PC-9 (cell line): Measurements from ENCODE around the gene CNTN1. TPM values are rescaled to one million over a fixed set of nuclear protein-coding genes. Genes with fewer than 3 reads are reported as not detected.

Experiments used
- BruUV-seq: library from RNA; stranded (reverse); fragments of 400-500 nt; replicated peaks from 2 replicates; lab custom pipeline; 2021; lab: Mats Ljungman, UMichigan
- CTCF ChIA-PET: fragments of 300-600 bp; sonication (Branson Sonifier 250); formaldehyde crosslinking; loops from one replicate; lab custom pipeline; 2022; ENCODE audit warnings: antibody characterized with exemption; lab: Charles Lee
- POLR2A ChIA-PET: fragments of 300-600 bp; sonication (Branson Sonifier 250); formaldehyde crosslinking; loops from one replicate; lab custom pipeline; 2022; ENCODE audit warnings: antibody characterized with exemption; ENCODE audit not compliant: unreplicated experiment; lab: Charles Lee
- DNase-seq, 2 experiments: peaks; one replicate each; pipeline versions ENCODE4 v3.0.0 to v3.0.0-alpha.2; 2015 to 2022; ENCODE audit warnings: mixed read lengths in 1 of 2
- H2AFZ ChIP-seq: fragments of 200-600 bp; sonication (generic); 2 replicates; pipeline ENCODE4 v1.8.1; 2017; ENCODE audit warnings: antibody characterized with exemption
- H3F3A ChIP-seq: fragments of 200-600 bp; sonication (generic); 2 replicates; pipeline ENCODE4 v1.8.1; 2017; ENCODE audit warnings: antibody characterized with exemption, mild to moderate bottlenecking, low read depth; ENCODE audit not compliant: insufficient read depth
- H3K27ac ChIP-seq: fragments of 200-600 bp; sonication (generic); 2 replicates; pipeline ENCODE4 v1.6.1; 2016; ENCODE audit warnings: mixed run types
- H3K27me3 ChIP-seq: fragments of 200-600 bp; sonication (generic); 2 replicates; pipeline ENCODE4 v1.6.1; 2016; ENCODE audit warnings: low read depth, mixed run types; ENCODE audit not compliant: insufficient read depth
- H3K36me3 ChIP-seq: fragments of 200-600 bp; sonication (generic); 2 replicates; pipeline ENCODE4 v1.6.1; 2016; ENCODE audit warnings: low read depth, mixed run types
- H3K4me1 ChIP-seq: fragments of 200-600 bp; sonication (generic); replicated peaks from 2 replicates; pipeline ENCODE4 v1.6.1; 2016; ENCODE audit warnings: mixed run types; ENCODE audit not compliant: insufficient read depth
- H3K4me2 ChIP-seq: fragments of 200-600 bp; sonication (generic); 2 replicates; pipeline ENCODE4 v1.6.1; 2017; ENCODE audit warnings: mixed run types
- H3K4me3 ChIP-seq: fragments of 200-600 bp; sonication (generic); 2 replicates; pipeline ENCODE4 v1.6.1; 2016; ENCODE audit warnings: mixed run types
- H3K79me2 ChIP-seq: fragments of 200-600 bp; sonication (generic); 2 replicates; pipeline ENCODE4 v1.6.1; 2017; ENCODE audit warnings: low read depth, mixed run types
- H3K9me2 ChIP-seq: fragments of 200-600 bp; sonication (generic); 2 replicates; pipeline ENCODE4 v1.8.1; 2017; ENCODE audit warnings: mild to moderate bottlenecking; ENCODE audit not compliant: insufficient read depth
- H3K9me3 ChIP-seq: fragments of 200-600 bp; sonication (generic); 2 replicates; pipeline ENCODE4 v1.8.1; 2016; ENCODE audit warnings: low read depth; ENCODE audit not compliant: insufficient read depth
- H4K20me1 ChIP-seq: fragments of 200-600 bp; sonication (generic); 2 replicates; pipeline ENCODE4 v1.8.1; 2017; ENCODE audit not compliant: insufficient read depth
- CTCF ChIP-seq: fragments of 200-600 bp; sonication (generic); conservative IDR thresholded peaks from 2 replicates; pipeline ENCODE4 v1.6.1; 2017; ENCODE audit warnings: mixed run types, antibody characterized with exemption, mild to moderate bottlenecking, moderate library complexity
- EZH2 ChIP-seq: fragments of 200-600 bp; sonication (generic); IDR thresholded peaks from 2 replicates; pipeline ENCODE4 v1.8.0; 2017; ENCODE audit warnings: antibody characterized with exemption, low read depth
- intact Hi-C: fragments of 100-400 bp; cut with micrococcal nuclease; formaldehyde crosslinking; loops from one replicate; pipeline ENCODE4 v1.10.0; 2022; ENCODE audit not compliant: unreplicated experiment
- total RNA-seq: library from RNA; stranded (reverse); gene quantifications from 2 replicates; pipeline ENCODE4 v1.2.3, GENCODE V29; 2021

CNTN1 gene
- total RNA-seq, 1 experiment from 2014 or later, result 0.37 TPM

- no peaks in the 10 kb centered on the region for H3K4me1 ChIP-seq
- intact Hi-C loops, result no loop called here
- H3K27ac ChIP-seq, result no peak overlapping the region
- no peaks in the 10 kb centered on the region for H3K36me3 ChIP-seq
- H3K79me2 ChIP-seq, result no peaks in the 10 kb centered on the region
- no peaks in the 10 kb centered on the region for H3F3A ChIP-seq
- ChIA-PET CTCF (no interaction called here), POLR2A (no interaction called here)
- no peaks in the 10 kb centered on the region for H3K9me2 ChIP-seq
- H3K4me2 ChIP-seq, result no peak overlapping the region
- DNase-seq, result no peak
- no peak overlapping the region for H3K4me3 ChIP-seq
- H3K27me3 ChIP-seq, result no peaks in the 10 kb centered on the region
- no peaks in the 10 kb centered on the region for H4K20me1 ChIP-seq
- TF ChIP-seq EZH2 (no peak), CTCF (no peak)
- no TSS peak for BruUV-seq
- no peaks in the 10 kb centered on the region for H3K9me3 ChIP-seq
- no peak overlapping the region for H2AFZ ChIP-seq
Observed at GRCh38 chr12:41013881-41014642, 321.8 kb downstream of the CNTN1 start.

- no peak for DNase-seq
- H3K4me2 ChIP-seq, result no peak overlapping the region
Observed at GRCh38 chr12:41014643-41015020, 322.4 kb downstream of the CNTN1 start.

GRCh38 chr12:41018010-41018409, 325.8 kb downstream of the CNTN1 start:
- Histone ChIP-seq H3K4me3 (no peak overlapping the region), H3K4me1 (no peaks in the 10 kb centered on the region), H3K9me3 (no peaks in the 10 kb centered on the region), H3K79me2 (no peaks in the 10 kb centered on the region), H2AFZ (no peak overlapping the region), H3K9me2 (no peaks in the 10 kb centered on the region), H3K36me3 (no peaks in the 10 kb centered on the region), H3K4me2 (no peak overlapping the region), H3K27me3 (no peaks in the 10 kb centered on the region), H3F3A (no peaks in the 10 kb centered on the region), H3K27ac (no peak overlapping the region), H4K20me1 (no peaks in the 10 kb centered on the region)
- ChIA-PET CTCF (no interaction called here), POLR2A (no interaction called here)
- DNase-seq, result no peak
- intact Hi-C loops, result no loop called here
- no peak for TF ChIP-seq EZH2
- TF ChIP-seq CTCF, result no peak
- no TSS peak for BruUV-seq

More at GRCh38 chr12:41014643-41015020, 322.4 kb downstream of the CNTN1 start:
- H3K79me2 ChIP-seq, result no peaks in the 10 kb centered on the region
- POLR2A ChIA-PET, result no interaction called here
- no peak for TF ChIP-seq CTCF
- no peak for TF ChIP-seq EZH2
- no peaks in the 10 kb centered on the region for H3K36me3 ChIP-seq
- no peaks in the 10 kb centered on the region for H3K27me3 ChIP-seq
- BruUV-seq, result no TSS peak
- no peaks in the 10 kb centered on the region for H4K20me1 ChIP-seq
- no peak overlapping the region for H2AFZ ChIP-seq
- CTCF ChIA-PET, result no interaction called here
- no peaks in the 10 kb centered on the region for H3K4me1 ChIP-seq
- H3K27ac ChIP-seq, result no peak overlapping the region
- no peaks in the 10 kb centered on the region for H3K9me2 ChIP-seq
- H3F3A ChIP-seq, result no peaks in the 10 kb centered on the region
- H3K4me3 ChIP-seq, result no peak overlapping the region
- intact Hi-C loops, result no loop called here
- H3K9me3 ChIP-seq, result no peaks in the 10 kb centered on the region
